Activated gamma-delta T cell treated with anti-CD3 and anti-CD28 coated beads, Interleukin-2, amount 50 U/mL, for 16 hours (primary cell): ENCODE results near the gene CD320.
A peak's percentile ranks its signal among the peaks of the same experiment; 100 is the strongest.
"Not testable (repeated sequence)": the region's sequence is repeated elsewhere in the genome, so short reads cannot be mapped to it uniquely, and the experiment has no call there.

Source experiments
- DNase-seq: peaks from one replicate; pipeline ENCODE4 v3.0.0-alpha.2; 2020; ENCODE audit warnings: low read depth

CD320 gene

GRCh38 chr19:8333767-8334457 lies 25.8 kb upstream of the CD320 start:
- no peak for DNase-seq

- no peak for DNase-seq
Measured at GRCh38 chr19:8332976-8333766, 25.0 kb upstream of the CD320 start.

- no peak for DNase-seq
Measured at GRCh38 chr19:8331263-8331845, 23.2 kb upstream of the CD320 start.

GRCh38 chr19:8329996-8330395 lies 21.8 kb upstream of the CD320 start:
- DNase-seq = no peak

- DNase-seq = no peak
Measured at GRCh38 chr19:8325454-8325853, 17.3 kb upstream of the CD320 start.

- no peak for DNase-seq
Measured at GRCh38 chr19:8324186-8325050, 16.3 kb upstream of the CD320 start.

GRCh38 chr19:8323781-8324185 lies 15.6 kb upstream of the CD320 start:
- no peak for DNase-seq

GRCh38 chr19:8322638-8322997 lies 14.5 kb upstream of the CD320 start:
- no peak for DNase-seq

- DNase-seq = no peak
Measured at GRCh38 chr19:8321986-8322637, 14.0 kb upstream of the CD320 start.

- DNase-seq = peak; percentile 95
Measured at GRCh38 chr19:8321067-8321985, 13.2 kb upstream of the CD320 start, which contains the start of the genes NDUFA7 and RPS28. TSS of gene NDUFA7 (minus strand) at chr19:8321375. CDS start at chr19:8321358, 17 bp downstream. TSS of gene RPS28 (plus strand) at chr19:8321496. CDS start at chr19:8321531, 35 bp downstream.

GRCh38 chr19:8320564-8321066 lies 12.5 kb upstream of the CD320 start:
- DNase-seq = no peak

- no peak for DNase-seq
Measured at GRCh38 chr19:8319807-8320520, 11.8 kb upstream of the CD320 start.

GRCh38 chr19:8318835-8319234 lies 10.7 kb upstream of the CD320 start:
- DNase-seq = not testable (repeated sequence)

- DNase-seq = no peak
Measured at GRCh38 chr19:8316351-8317125, 8.4 kb upstream of the CD320 start.

- not testable (repeated sequence) for DNase-seq
Measured at GRCh38 chr19:8314981-8315640, 7.0 kb upstream of the CD320 start.

- no peak for DNase-seq
Measured at GRCh38 chr19:8311461-8312260, 3.5 kb upstream of the CD320 start.

GRCh38 chr19:8310342-8311055 lies 2.3 kb upstream of the CD320 start:
- no peak for DNase-seq
